Measurements from ENCODE around the gene CPNE8. TPM values are rescaled to one million over a fixed set of nuclear protein-coding genes. Genes with fewer than 3 reads are reported as not detected.

CPNE8 gene
- total RNA-seq, 1 experiment from 2014 or later, result 10.9 TPM

GRCh38 chr12:38823738-38824137, 81.7 kb downstream of the CPNE8 start:
- H3K27me3 ChIP-seq (ENCODE audit: control insufficient read depth, insufficient read depth, low read length), result no peaks in the 10 kb centered on the region
- no peaks in the 10 kb centered on the region for H3K36me3 ChIP-seq (replicated peaks; ENCODE audit: control insufficient read depth, insufficient read depth, low read length)
- DNase-seq, result no peak
- H3K4me3 ChIP-seq (ENCODE audit: insufficient read depth, low read depth, low read length), result no peak overlapping the region

GRCh38 chr12:38823314-38823713, 82.1 kb downstream of the CPNE8 start:
- Histone ChIP-seq H3K4me3 (ENCODE audit: insufficient read depth, low read depth, low read length) (no peak overlapping the region), H3K36me3 (replicated peaks; ENCODE audit: control insufficient read depth, insufficient read depth, low read length) (no peaks in the 10 kb centered on the region), H3K27me3 (ENCODE audit: control insufficient read depth, insufficient read depth, low read length) (no peaks in the 10 kb centered on the region)
- no peak for DNase-seq

GRCh38 chr12:38817942-38818341, 87.4 kb downstream of the CPNE8 start:
- H3K27me3 ChIP-seq (ENCODE audit: control insufficient read depth, insufficient read depth, low read length), result no peaks in the 10 kb centered on the region
- no peaks in the 10 kb centered on the region for H3K36me3 ChIP-seq (replicated peaks; ENCODE audit: control insufficient read depth, insufficient read depth, low read length)
- no peak overlapping the region for H3K4me3 ChIP-seq (ENCODE audit: insufficient read depth, low read depth, low read length)
- DNase-seq, result no peak

- Histone ChIP-seq H3K36me3 (replicated peaks; ENCODE audit: control insufficient read depth, insufficient read depth, low read length) (no peaks in the 10 kb centered on the region), H3K27me3 (ENCODE audit: control insufficient read depth, insufficient read depth, low read length) (no peaks in the 10 kb centered on the region), H3K4me3 (ENCODE audit: insufficient read depth, low read depth, low read length) (no peak overlapping the region)
- DNase-seq, result no peak
Observed at GRCh38 chr12:38813923-38814322, 91.5 kb downstream of the CPNE8 start.

- DNase-seq, result no peak
- no peaks in the 10 kb centered on the region for H3K27me3 ChIP-seq (ENCODE audit: control insufficient read depth, insufficient read depth, low read length)
- no peak overlapping the region for H3K4me3 ChIP-seq (ENCODE audit: insufficient read depth, low read depth, low read length)
- H3K36me3 ChIP-seq (replicated peaks; ENCODE audit: control insufficient read depth, insufficient read depth, low read length), result no peaks in the 10 kb centered on the region
Observed at GRCh38 chr12:38811814-38812356, 93.5 kb downstream of the CPNE8 start.

- no peak for DNase-seq
- no peaks in the 10 kb centered on the region for H3K27me3 ChIP-seq (ENCODE audit: control insufficient read depth, insufficient read depth, low read length)
- no peaks in the 10 kb centered on the region for H3K36me3 ChIP-seq (replicated peaks; ENCODE audit: control insufficient read depth, insufficient read depth, low read length)
- H3K4me3 ChIP-seq (ENCODE audit: insufficient read depth, low read depth, low read length), result no peak overlapping the region
Observed at GRCh38 chr12:38809832-38810231, 95.6 kb downstream of the CPNE8 start.

GRCh38 chr12:38788106-38788505, 117.3 kb downstream of the CPNE8 start:
- H3K4me3 ChIP-seq (ENCODE audit: insufficient read depth, low read depth, low read length), result no peak overlapping the region
- DNase-seq, result no peak
- no peaks in the 10 kb centered on the region for H3K36me3 ChIP-seq (replicated peaks; ENCODE audit: control insufficient read depth, insufficient read depth, low read length)
- no peaks in the 10 kb centered on the region for H3K27me3 ChIP-seq (ENCODE audit: control insufficient read depth, insufficient read depth, low read length)

- Histone ChIP-seq H3K27me3 (ENCODE audit: control insufficient read depth, insufficient read depth, low read length) (no peaks in the 10 kb centered on the region), H3K36me3 (replicated peaks; ENCODE audit: control insufficient read depth, insufficient read depth, low read length) (no peaks in the 10 kb centered on the region), H3K4me3 (ENCODE audit: insufficient read depth, low read depth, low read length) (no peak overlapping the region)
- DNase-seq, result no peak
Observed at GRCh38 chr12:38785381-38785780, 120.0 kb downstream of the CPNE8 start.

- Histone ChIP-seq H3K4me3 (ENCODE audit: insufficient read depth, low read depth, low read length) (no peak overlapping the region), H3K27me3 (ENCODE audit: control insufficient read depth, insufficient read depth, low read length) (no peaks in the 10 kb centered on the region), H3K36me3 (replicated peaks; ENCODE audit: control insufficient read depth, insufficient read depth, low read length) (no peaks in the 10 kb centered on the region)
- DNase-seq, result no peak
Observed at GRCh38 chr12:38783304-38783703, 122.1 kb downstream of the CPNE8 start.

GRCh38 chr12:38782359-38782758, 123.0 kb downstream of the CPNE8 start:
- Histone ChIP-seq H3K27me3 (ENCODE audit: control insufficient read depth, insufficient read depth, low read length) (no peaks in the 10 kb centered on the region), H3K36me3 (replicated peaks; ENCODE audit: control insufficient read depth, insufficient read depth, low read length) (no peaks in the 10 kb centered on the region), H3K4me3 (ENCODE audit: insufficient read depth, low read depth, low read length) (no peak overlapping the region)
- no peak for DNase-seq

- no peak overlapping the region for H3K4me3 ChIP-seq (ENCODE audit: insufficient read depth, low read depth, low read length)
- H3K27me3 ChIP-seq (ENCODE audit: control insufficient read depth, insufficient read depth, low read length), result no peaks in the 10 kb centered on the region
- no peak for DNase-seq
- no peaks in the 10 kb centered on the region for H3K36me3 ChIP-seq (replicated peaks; ENCODE audit: control insufficient read depth, insufficient read depth, low read length)
Observed at GRCh38 chr12:38776647-38777046, 128.7 kb downstream of the CPNE8 start.

- no peak overlapping the region for H3K4me3 ChIP-seq (ENCODE audit: insufficient read depth, low read depth, low read length)
- H3K27me3 ChIP-seq (ENCODE audit: control insufficient read depth, insufficient read depth, low read length), result no peaks in the 10 kb centered on the region
- no peak for DNase-seq
- H3K36me3 ChIP-seq (replicated peaks; ENCODE audit: control insufficient read depth, insufficient read depth, low read length), result no peaks in the 10 kb centered on the region
Observed at GRCh38 chr12:38775457-38775856, 129.9 kb downstream of the CPNE8 start.

GRCh38 chr12:38772437-38772836, 133.0 kb downstream of the CPNE8 start:
- H3K36me3 ChIP-seq (replicated peaks; ENCODE audit: control insufficient read depth, insufficient read depth, low read length), result no peaks in the 10 kb centered on the region
- no peak for DNase-seq
- H3K4me3 ChIP-seq (ENCODE audit: insufficient read depth, low read depth, low read length), result no peak overlapping the region
- H3K27me3 ChIP-seq (ENCODE audit: control insufficient read depth, insufficient read depth, low read length), result no peaks in the 10 kb centered on the region

GRCh38 chr12:38771871-38772270, 133.5 kb downstream of the CPNE8 start:
- Histone ChIP-seq H3K27me3 (ENCODE audit: control insufficient read depth, insufficient read depth, low read length) (no peaks in the 10 kb centered on the region), H3K36me3 (replicated peaks; ENCODE audit: control insufficient read depth, insufficient read depth, low read length) (no peaks in the 10 kb centered on the region), H3K4me3 (ENCODE audit: insufficient read depth, low read depth, low read length) (no peak overlapping the region)
- no peak for DNase-seq

- no peak for DNase-seq
- no peak overlapping the region for H3K4me3 ChIP-seq (ENCODE audit: insufficient read depth, low read depth, low read length)
- H3K27me3 ChIP-seq (ENCODE audit: control insufficient read depth, insufficient read depth, low read length), result no peaks in the 10 kb centered on the region
- H3K36me3 ChIP-seq (replicated peaks; ENCODE audit: control insufficient read depth, insufficient read depth, low read length), result no peaks in the 10 kb centered on the region
Observed at GRCh38 chr12:38761636-38762342, 143.6 kb downstream of the CPNE8 start.

GRCh38 chr12:38761111-38761510, 144.3 kb downstream of the CPNE8 start:
- no peak for DNase-seq
- H3K27me3 ChIP-seq (ENCODE audit: control insufficient read depth, insufficient read depth, low read length), result no peaks in the 10 kb centered on the region
- H3K36me3 ChIP-seq (replicated peaks; ENCODE audit: control insufficient read depth, insufficient read depth, low read length), result no peaks in the 10 kb centered on the region
- H3K4me3 ChIP-seq (ENCODE audit: insufficient read depth, low read depth, low read length), result no peak overlapping the region

All from H7 (cell line).